NCI-H82 treated with DMSO at 0.1 percent for 48 hours (cell line): ENCODE measurements around the gene ASCC2.

ENCODE experiments used
- DNase-seq: peaks from one replicate; lab custom pipeline; 2025; ENCODE audit not compliant: unreplicated experiment; lab: John Stamatoyannopoulos, UW

Gene ASCC2

GRCh38 chr22:29787371-29787980, 50.6 kb downstream of the ASCC2 start:
- no peak for DNase-seq

- no peak for DNase-seq
These were observed 52.0 kb downstream of the ASCC2 start for GRCh38 chr22:29786031-29786430.

GRCh38 chr22:29784451-29785361, 53.4 kb downstream of the ASCC2 start:
- no peak for DNase-seq

- no peak for DNase-seq
These were observed 55.8 kb downstream of the ASCC2 start for GRCh38 chr22:29782061-29782845.

- no peak for DNase-seq
These were observed 57.1 kb downstream of the ASCC2 start for GRCh38 chr22:29780748-29781676.

GRCh38 chr22:29780220-29780619, 57.9 kb downstream of the ASCC2 start:
- no peak for DNase-seq

- DNase-seq, result no peak
These were observed 64.8 kb downstream of the ASCC2 start for GRCh38 chr22:29773233-29773632.

GRCh38 chr22:29772170-29772641, 65.9 kb downstream of the ASCC2 start:
- peak; percentile 98 for DNase-seq

- DNase-seq, result no peak
These were observed 68.3 kb downstream of the ASCC2 start for GRCh38 chr22:29769723-29770321.

GRCh38 chr22:29768052-29768693, 69.9 kb downstream of the ASCC2 start:
- DNase-seq, result no peak

GRCh38 chr22:29767171-29768051, 70.7 kb downstream of the ASCC2 start, which contains the start of gene UQCR10:
Gene UQCR10, plus strand, starts transcription at chr22:29767369. Its CDS starts 30 bp downstream, at chr22:29767399.
- peak; percentile 82 for DNase-seq

- DNase-seq, result peak; percentile 87
These were observed 71.4 kb downstream of the ASCC2 start, which contains the start of gene ZMAT5 for GRCh38 chr22:29766632-29767170. Gene ZMAT5, minus strand, starts transcription at chr22:29767007. Its CDS starts 18,463 bp downstream, at chr22:29748544.

- DNase-seq, result no peak
These were observed 72.0 kb downstream of the ASCC2 start for GRCh38 chr22:29765905-29766631.

- no peak for DNase-seq
These were observed 75.8 kb downstream of the ASCC2 start for GRCh38 chr22:29762263-29762662.

- DNase-seq, result no peak
These were observed 79.1 kb downstream of the ASCC2 start for GRCh38 chr22:29758959-29759358.

- no peak for DNase-seq
These were observed 79.9 kb downstream of the ASCC2 start for GRCh38 chr22:29758068-29758622.

- no peak for DNase-seq
These were observed 81.0 kb downstream of the ASCC2 start for GRCh38 chr22:29757096-29757495.
